Activated naive CD4-positive, alpha-beta T cell treated with anti-CD3 and anti-CD28 coated beads, Interleukin-2, amount 50 U/mL, for 24 hours (primary cell): Measurements from ENCODE around the gene MAP2K5.
A peak's percentile ranks its signal among the peaks of the same experiment; 100 is the strongest.
"Not testable (repeated sequence)": the region's sequence is repeated elsewhere in the genome, so short reads cannot be mapped to it uniquely, and the experiment has no call there.

Experiments used
- H3K27ac Mint-ChIP-seq: one replicate; pipeline ENCODE4 v1.8.0; 2021; ENCODE audit warnings: mild to moderate bottlenecking, mixed read lengths
- H3K27me3 Mint-ChIP-seq: one replicate; pipeline ENCODE4 v1.8.0; 2021; ENCODE audit warnings: mixed read lengths
- H3K36me3 Mint-ChIP-seq: one replicate; pipeline ENCODE4 v1.8.0; 2021; ENCODE audit warnings: mixed read lengths
- H3K4me1 Mint-ChIP-seq: one replicate; pipeline ENCODE4 v1.8.0; 2021; ENCODE audit warnings: mixed read lengths
- H3K4me3 Mint-ChIP-seq: one replicate; pipeline ENCODE4 v1.8.0; 2021; ENCODE audit warnings: mild to moderate bottlenecking, mixed read lengths
- H3K9me3 Mint-ChIP-seq: one replicate; pipeline ENCODE4 v1.8.0; 2021; ENCODE audit warnings: mixed read lengths

Gene MAP2K5

GRCh38 chr15:67622110-67622509 lies 79.6 kb downstream of the MAP2K5 start:
- no peaks in the 10 kb centered on the region for H3K4me1 Mint-ChIP-seq
- no peak overlapping the region for H3K4me3 Mint-ChIP-seq
- no peaks in the 10 kb centered on the region for H3K27me3 Mint-ChIP-seq
- peaks cover 16% of the 10 kb centered on the region for H3K36me3 Mint-ChIP-seq
- no peak overlapping the region for H3K27ac Mint-ChIP-seq
- H3K9me3 Mint-ChIP-seq = no peaks in the 10 kb centered on the region

GRCh38 chr15:67632261-67632660 lies 89.8 kb downstream of the MAP2K5 start:
- H3K36me3 Mint-ChIP-seq = peaks cover 27% of the 10 kb centered on the region
- no peaks in the 10 kb centered on the region for H3K27me3 Mint-ChIP-seq
- no peak overlapping the region for H3K27ac Mint-ChIP-seq
- H3K4me3 Mint-ChIP-seq = no peak overlapping the region
- H3K9me3 Mint-ChIP-seq = no peaks in the 10 kb centered on the region
- peaks cover 4% of the 10 kb centered on the region for H3K4me1 Mint-ChIP-seq

- H3K36me3 Mint-ChIP-seq = peaks cover 38% of the 10 kb centered on the region
- not testable (repeated sequence) for H3K9me3 Mint-ChIP-seq, H3K27me3 Mint-ChIP-seq, H3K4me3 Mint-ChIP-seq, H3K27ac Mint-ChIP-seq, H3K4me1 Mint-ChIP-seq
Measured at GRCh38 chr15:67635950-67636349, 93.4 kb downstream of the MAP2K5 start.

GRCh38 chr15:67639591-67639990 lies 97.1 kb downstream of the MAP2K5 start:
- no peak overlapping the region for H3K4me3 Mint-ChIP-seq
- no peak overlapping the region for H3K27ac Mint-ChIP-seq
- peaks cover 4% of the 10 kb centered on the region for H3K4me1 Mint-ChIP-seq
- H3K36me3 Mint-ChIP-seq = peaks cover 38% of the 10 kb centered on the region
- H3K9me3 Mint-ChIP-seq = no peaks in the 10 kb centered on the region
- no peaks in the 10 kb centered on the region for H3K27me3 Mint-ChIP-seq

GRCh38 chr15:67641453-67641852 lies 99.0 kb downstream of the MAP2K5 start:
- no peaks in the 10 kb centered on the region for H3K27me3 Mint-ChIP-seq
- no peak overlapping the region for H3K27ac Mint-ChIP-seq
- no peaks in the 10 kb centered on the region for H3K4me1 Mint-ChIP-seq
- peaks cover 29% of the 10 kb centered on the region for H3K36me3 Mint-ChIP-seq
- H3K9me3 Mint-ChIP-seq = no peaks in the 10 kb centered on the region
- H3K4me3 Mint-ChIP-seq = no peak overlapping the region

GRCh38 chr15:67646847-67647246 lies 104.3 kb downstream of the MAP2K5 start:
- H3K4me3 Mint-ChIP-seq = no peak overlapping the region
- no peaks in the 10 kb centered on the region for H3K4me1 Mint-ChIP-seq
- no peak overlapping the region for H3K27ac Mint-ChIP-seq
- no peaks in the 10 kb centered on the region for H3K9me3 Mint-ChIP-seq
- no peaks in the 10 kb centered on the region for H3K27me3 Mint-ChIP-seq
- H3K36me3 Mint-ChIP-seq = peaks cover 33% of the 10 kb centered on the region

- H3K9me3 Mint-ChIP-seq = peaks cover 11% of the 10 kb centered on the region
- H3K36me3 Mint-ChIP-seq = peaks cover 52% of the 10 kb centered on the region
- H3K27ac Mint-ChIP-seq = no peak overlapping the region
- no peaks in the 10 kb centered on the region for H3K4me1 Mint-ChIP-seq
- no peaks in the 10 kb centered on the region for H3K27me3 Mint-ChIP-seq
- no peak overlapping the region for H3K4me3 Mint-ChIP-seq
Measured at GRCh38 chr15:67652586-67652985, 110.1 kb downstream of the MAP2K5 start.

GRCh38 chr15:67660446-67660845 lies 117.9 kb downstream of the MAP2K5 start:
- H3K4me1 Mint-ChIP-seq = no peaks in the 10 kb centered on the region
- no peaks in the 10 kb centered on the region for H3K27me3 Mint-ChIP-seq
- no peak overlapping the region for H3K27ac Mint-ChIP-seq
- H3K4me3 Mint-ChIP-seq = no peak overlapping the region
- peaks cover 6% of the 10 kb centered on the region for H3K9me3 Mint-ChIP-seq
- peaks cover 38% of the 10 kb centered on the region for H3K36me3 Mint-ChIP-seq

- no peaks in the 10 kb centered on the region for H3K9me3 Mint-ChIP-seq
- H3K27ac Mint-ChIP-seq = no peak overlapping the region
- H3K4me3 Mint-ChIP-seq = no peak overlapping the region
- no peaks in the 10 kb centered on the region for H3K4me1 Mint-ChIP-seq
- H3K27me3 Mint-ChIP-seq = no peaks in the 10 kb centered on the region
- peaks cover 34% of the 10 kb centered on the region for H3K36me3 Mint-ChIP-seq
Measured at GRCh38 chr15:67660874-67661606, 118.5 kb downstream of the MAP2K5 start.

- peak overlapping the region; percentile 46 for H3K27ac Mint-ChIP-seq
- no peak overlapping the region for H3K4me3 Mint-ChIP-seq
Measured at GRCh38 chr15:67670647-67671305, 128.3 kb downstream of the MAP2K5 start.

GRCh38 chr15:67672834-67673233 lies 130.3 kb downstream of the MAP2K5 start:
- peaks cover 37% of the 10 kb centered on the region for H3K36me3 Mint-ChIP-seq
- not testable (repeated sequence) for H3K4me3 Mint-ChIP-seq, H3K27me3 Mint-ChIP-seq, H3K4me1 Mint-ChIP-seq, H3K27ac Mint-ChIP-seq
- H3K9me3 Mint-ChIP-seq = peaks cover 14% of the 10 kb centered on the region

More at GRCh38 chr15:67670647-67671305, 128.3 kb downstream of the MAP2K5 start:
- peaks cover 31% of the 10 kb centered on the region for H3K36me3 Mint-ChIP-seq
- no peaks in the 10 kb centered on the region for H3K27me3 Mint-ChIP-seq
- peaks cover 7% of the 10 kb centered on the region for H3K4me1 Mint-ChIP-seq
- peaks cover 14% of the 10 kb centered on the region for H3K9me3 Mint-ChIP-seq

- H3K27me3 Mint-ChIP-seq = no peaks in the 10 kb centered on the region
- peaks cover 9% of the 10 kb centered on the region for H3K9me3 Mint-ChIP-seq
- no peak overlapping the region for H3K27ac Mint-ChIP-seq
- H3K4me3 Mint-ChIP-seq = no peak overlapping the region
- peaks cover 36% of the 10 kb centered on the region for H3K36me3 Mint-ChIP-seq
- peaks cover 6% of the 10 kb centered on the region for H3K4me1 Mint-ChIP-seq
Measured at GRCh38 chr15:67674983-67675382, 132.5 kb downstream of the MAP2K5 start.

- no peaks in the 10 kb centered on the region for H3K9me3 Mint-ChIP-seq
- H3K27me3 Mint-ChIP-seq = no peaks in the 10 kb centered on the region
- peaks cover 3% of the 10 kb centered on the region for H3K4me1 Mint-ChIP-seq
- H3K36me3 Mint-ChIP-seq = peaks cover 31% of the 10 kb centered on the region
- H3K27ac Mint-ChIP-seq = no peak overlapping the region
- no peak overlapping the region for H3K4me3 Mint-ChIP-seq
Measured at GRCh38 chr15:67678089-67678488, 135.6 kb downstream of the MAP2K5 start.

GRCh38 chr15:67678993-67679392 lies 136.5 kb downstream of the MAP2K5 start:
- Mint-ChIP-seq H3K9me3 (peaks cover under 1% of the 10 kb centered on the region), H3K36me3 (peaks cover 32% of the 10 kb centered on the region), H3K4me3 (no peak overlapping the region), H3K4me1 (peaks cover 3% of the 10 kb centered on the region), H3K27ac (no peak overlapping the region), H3K27me3 (no peaks in the 10 kb centered on the region)

- H3K9me3 Mint-ChIP-seq = peaks cover 10% of the 10 kb centered on the region
- peaks cover 3% of the 10 kb centered on the region for H3K4me1 Mint-ChIP-seq
- no peak overlapping the region for H3K27ac Mint-ChIP-seq
- H3K4me3 Mint-ChIP-seq = no peak overlapping the region
- no peaks in the 10 kb centered on the region for H3K27me3 Mint-ChIP-seq
- peaks cover 37% of the 10 kb centered on the region for H3K36me3 Mint-ChIP-seq
Measured at GRCh38 chr15:67680641-67681040, 138.1 kb downstream of the MAP2K5 start.

GRCh38 chr15:67685008-67685599 lies 142.6 kb downstream of the MAP2K5 start:
- no peaks in the 10 kb centered on the region for H3K27me3 Mint-ChIP-seq
- H3K4me1 Mint-ChIP-seq = peaks cover 3% of the 10 kb centered on the region
- H3K4me3 Mint-ChIP-seq = no peak overlapping the region
- no peak overlapping the region for H3K27ac Mint-ChIP-seq
- H3K9me3 Mint-ChIP-seq = peaks cover 10% of the 10 kb centered on the region
- H3K36me3 Mint-ChIP-seq = peaks cover 36% of the 10 kb centered on the region
